ENCODE data around the gene VWA1. TPM values are rescaled to one million over a fixed set of nuclear protein-coding genes. Genes with fewer than 3 reads are reported as not detected.

Gene VWA1
- 1.5 and 2.3 TPM in 2 replicates for total RNA-seq (2013; cell fraction: nucleolus; rRNA removed)
- total RNA-seq (2014; rRNA removed) (0.40 and 0.71 TPM in 2 replicates), total RNA-seq (2014; rRNA removed; fragmentation: Illumina TruSeq; extraction: Trizol) (0.13 and 0.14 TPM in 2 replicates), total RNA-seq (2021) (1.7 and 1.8 TPM in 2 replicates), polyA plus RNA-seq (2011; rRNA removed) (0.45 and 1.1 TPM in 2 replicates), polyA plus RNA-seq (2014; fragmentation: Illumina TruSeq; extraction: Trizol) (0.03 TPM in 1 of 2 replicates, not detected in the other), polyA plus RNA-seq (2014; fragmentation: Nextera tagmentation; extraction: Ambion mirVana) (under 1 TPM in 1 of 2 experiments, not detected in 1; 0.02 TPM), polyA plus RNA-seq (2014; rRNA removed) (0.40 and 0.56 TPM in 2 replicates), polyA plus RNA-seq (2016; fragmentation: Nextera tagmentation; extraction: Ambion mirVana) (under 1 TPM in 1 of 2 experiments, not detected in 1; 0.24 TPM), polyA minus RNA-seq (2011; rRNA and poly(A)+ RNA removed) (0.51 and 0.88 TPM in 2 replicates), Bru-seq, nascent RNA (percentile 49 among the genes with signal in this experiment), BruChase-seq, experiment 1, labeled RNA remaining after a 6-hour chase (percentile 53 among the genes with signal in this experiment), BruChase-seq, experiment 2, labeled RNA remaining after a 2-hour chase (percentile 47 among the genes with signal in this experiment)
- 0.70 TPM for polyA plus RNA-seq (2011; ENCODE audit: low read depth)
- 1.4 and 2.3 TPM in 2 replicates for polyA plus RNA-seq (2011; cell fraction: cytosol; rRNA removed)
- polyA plus RNA-seq (2011; cell fraction: nucleus; rRNA removed): 3.6 and 5.8 TPM in 2 replicates
- 4.1 and 4.9 TPM in 2 replicates for polyA plus RNA-seq (2012)
- polyA minus RNA-seq (2011; cell fraction: cytosol; rRNA and poly(A)+ RNA removed): 0.42 and 0.80 TPM in 2 replicates
- polyA minus RNA-seq (2011; cell fraction: nucleus; rRNA and poly(A)+ RNA removed): 1.7 and 1.8 TPM in 2 replicates
- long read RNA-seq, experiment 1: 0 reads
- long read RNA-seq, experiment 2: 0 reads

GRCh38 chr1:1435106-1435903, at the start of gene VWA1:
Gene VWA1, plus strand, starts transcription at chr1:1435690. Its CDS starts 59 bp downstream, at chr1:1435749.
- BruUV-seq (replicated peaks): no TSS peak
- Histone ChIP-seq H3K4me1 (ENCODE audit: control insufficient read depth, insufficient read depth, low read length) (peaks cover 20% of the 10 kb centered on the region), H3K9ac (ENCODE audit: control insufficient read depth, insufficient read depth, low read length) (peak within 1 kb of the TSS; percentile 34; the same call in 1 of the 2 replicates), H4K20me1 (ENCODE audit: control insufficient read depth, insufficient read depth) (no peaks in the 10 kb centered on the region), H3K4me3 (peak within 1 kb of the TSS; percentile 57), H3K4me2 (ENCODE audit: control insufficient read depth, insufficient read depth) (peak within 1 kb of the TSS; percentile 84), H3K79me2 (ENCODE audit: control insufficient read depth, insufficient read depth, low read length) (no peaks in the 10 kb centered on the region), H3K27me3 (replicated peaks in 1 of 2; ENCODE audit: control insufficient read depth in 2 of 2, insufficient read depth in 2 of 2, low read length in 1 of 2) (peaks cover 0 to 11% of the 10 kb centered on the region in 2 experiments; a peak in 3 of 4 replicates), H3K36me3 (ENCODE audit: control insufficient read depth in 2 of 2, insufficient read depth in 2 of 2, low read length in 1 of 2) (no peaks in the 10 kb centered on the region), H3K27ac (ENCODE audit: control insufficient read depth, insufficient read depth) (no peak within 1 kb of the TSS), H2AFZ (ENCODE audit: control insufficient read depth, low read depth, low read length) (peak within 1 kb of the TSS; percentile 65), H3K9me3 (replicated peaks; ENCODE audit: control insufficient read depth, insufficient read depth, low read length) (no peaks in the 10 kb centered on the region)
- CTCF ChIA-PET: no interaction called here
- DNase-seq (ENCODE audit: low read depth, low spot score) (no peak), ATAC-seq (peak; percentile 60), FAIRE-seq (no peak)
- WGBS (ENCODE audit: insufficient coverage, insufficient replicate concordance, low lambda C conversion rate, missing lambda C conversion rate): 14% methylated on average over 47 of the region's 89 CpGs
- in situ Hi-C loops (cut with MboI) (no loop called here), intact Hi-C loops (cut with micrococcal nuclease; ENCODE audit: unreplicated experiment) (no loop called here)
- SMC1A ChIA-PET (ENCODE audit: uncharacterized antibody, unreplicated experiment): no interaction called here
- POLR2A ChIA-PET: interaction anchor here (1.0 to 1.1 kb wide), 2 partner anchors 27 to 459 kb away, joined by 3 read pairs; no protein-coding TSS in a partner anchor
- RAD21 ChIA-PET (ENCODE audit: unreplicated experiment): no interaction called here
- TF ChIP-seq KLF5 (IDR thresholded peaks at IDR 0.05; ENCODE audit: partially characterized antibody) (no peak), MLLT1 (IDR thresholded peaks at IDR 0.05) (peak; percentile 83), ZNF207 (IDR thresholded peaks at IDR 0.05; ENCODE audit: borderline replicate concordance) (no peak), EGR1 (IDR thresholded peaks at IDR 0.05; ENCODE audit: borderline replicate concordance in 1 of 2, low read depth in 2 of 2, low read length in 2 of 2) (peak in 1 of 2 experiments; percentile 73; a peak in 2 of 3 replicates), TAF1 (IDR thresholded peaks at IDR 0.05; ENCODE audit: borderline replicate concordance, low read depth, low read length) (no peak), NRF1 (conservative IDR thresholded peaks at IDR 0.05; ENCODE audit: low read depth, low read length) (no peak), MEF2A (IDR thresholded peaks at IDR 0.05; ENCODE audit: insufficient read depth, low read depth, low read length) (no peak), PAX8 (IDR thresholded peaks at IDR 0.05) (no peak), CBFB (IDR thresholded peaks at IDR 0.05; ENCODE audit: low read depth) (no peak), BHLHE40 (IDR thresholded peaks at IDR 0.05; ENCODE audit: borderline replicate concordance in 1 of 2, low read depth in 2 of 2, low read length in 1 of 2) (peak in 1 of 2 experiments; percentile 63; a peak in 2 of 4 replicates), WRNIP1 (IDR thresholded peaks at IDR 0.05; ENCODE audit: borderline replicate concordance, low read depth, low read length) (no peak), IKZF2 (IDR thresholded peaks at IDR 0.05) (no peak), CREM (IDR thresholded peaks at IDR 0.05; ENCODE audit: low read depth) (no peak), RFX5 (IDR thresholded peaks at IDR 0.05; ENCODE audit: low read depth, low read length) (no peak), CBX3 (IDR thresholded peaks at IDR 0.05; ENCODE audit: borderline replicate concordance, low read depth) (no peak), SRF (IDR thresholded peaks at IDR 0.05; ENCODE audit: low read depth in 2 of 2, low read length in 2 of 2) (no peak), E4F1 (IDR thresholded peaks at IDR 0.05; ENCODE audit: borderline replicate concordance, partially characterized antibody) (no peak)
